ENCODE data around the gene SSTR3. TPM values are rescaled to one million over a fixed set of nuclear protein-coding genes. Genes with fewer than 3 reads are reported as not detected.

SSTR3 gene
- total and polyA plus RNA-seq, 2 of the 4 experiments (the other 2 are of a cell fraction): under 0.01 to 0.07 TPM

DNA sequence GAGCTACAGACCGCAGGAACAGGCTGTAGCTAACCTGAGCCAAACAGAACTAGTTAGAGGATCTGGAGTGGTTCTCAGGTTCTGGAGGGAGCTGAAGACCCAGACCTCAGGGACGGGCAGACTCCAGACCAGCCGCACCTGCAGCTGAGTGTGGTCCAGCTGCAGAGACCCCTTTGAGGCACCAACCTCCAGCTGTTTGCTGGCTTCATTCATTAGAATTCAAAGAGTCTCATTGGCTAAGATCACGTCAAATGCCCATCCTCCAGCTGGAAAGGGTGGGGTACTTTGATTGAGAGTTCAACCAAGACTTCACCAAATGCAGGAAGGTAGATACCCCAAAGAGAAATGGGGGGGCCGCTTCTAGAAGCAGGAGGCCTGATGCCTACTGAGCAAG lies 49.2 kb downstream of the SSTR3 start:
- Histone ChIP-seq H2BK120ac (ENCODE audit: low read depth, low read length) (no peak overlapping the region), H3K27ac (ENCODE audit: insufficient read depth, low read length) (no peak overlapping the region), H3K4me1 (ENCODE audit: control insufficient read depth, insufficient read depth, low read length) (no peaks in the 10 kb centered on the region; the same call in 1 of the 2 replicates), H3K9me3 (ENCODE audit: control insufficient read depth, insufficient read depth, low read length) (peaks cover 6% of the 10 kb centered on the region; the same call in 1 of the 2 replicates), H3K4me3 (ENCODE audit: insufficient read depth, low read depth, low read length) (no peak overlapping the region), H3K14ac (replicated peaks; ENCODE audit: low read depth, low read length) (no peak overlapping the region), H4K20me1 (ENCODE audit: insufficient read depth, low read length) (no peaks in the 10 kb centered on the region), H3K36me3 (ENCODE audit: control insufficient read depth, insufficient read depth, low read length) (no peaks in the 10 kb centered on the region), H4K91ac (ENCODE audit: insufficient read depth, low read depth, low read length) (no peak overlapping the region), H3K23ac (ENCODE audit: low read depth, low read length) (no peak overlapping the region), H3K27me3 (ENCODE audit: control insufficient read depth, insufficient read depth, low read length) (peaks cover 23% of the 10 kb centered on the region), H3K9me1 (ENCODE audit: insufficient read depth, low read length) (no peaks in the 10 kb centered on the region), H3K4ac (ENCODE audit: low read depth, low read length) (no peak overlapping the region), H2AK5ac (ENCODE audit: low read depth, low read length) (no peak overlapping the region), H4K5ac (ENCODE audit: low read depth, low read length) (no peak overlapping the region), H3K79me1 (ENCODE audit: low read depth in 1 of 2, low read length in 2 of 2) (no peaks in the 10 kb centered on the region), H3K9ac (ENCODE audit: low read depth, low read length) (no peak overlapping the region), H3K4me2 (ENCODE audit: low read depth, low read length) (no peak overlapping the region), H3K18ac (ENCODE audit: low read depth, low read length) (no peak overlapping the region), H2BK15ac (ENCODE audit: low read depth, low read length) (no peak overlapping the region), H2AFZ (replicated peaks; ENCODE audit: low read length, poor library complexity) (peak overlapping the region; percentile 32), H2BK5ac (ENCODE audit: low read depth, low read length, poor library complexity, severe bottlenecking) (no peak overlapping the region), H2AK9ac (replicated peaks; ENCODE audit: low read depth, low read length, poor library complexity) (no peak overlapping the region), H3K56ac (ENCODE audit: extremely low read depth, insufficient read depth, low read length) (no peak overlapping the region), H2BK20ac (ENCODE audit: low read depth, low read length) (no peak overlapping the region), H4K8ac (ENCODE audit: low read depth in 2 of 2, low read length in 2 of 2) (no peak overlapping the region)
- in situ Hi-C loops (cut with MboI; ENCODE audit: low sequenced_read_pairs): loop anchor here (5.0 kb wide), 1 partner anchor 34 kb away; no protein-coding TSS in a partner anchor
- ATAC-seq (ENCODE audit: low read depth): no peak
- dilution Hi-C loops (cut with HindIII; ENCODE audit: low sequenced_read_pairs, unreplicated experiment): no loop called here
- CTCF ChIA-PET: no interaction called here
- no peak for TF ChIP-seq NFE2L2 (IDR thresholded peaks at IDR 0.05; ENCODE audit: low read depth, low read length)
- no peak for TF ChIP-seq MAZ (IDR thresholded peaks at IDR 0.05; ENCODE audit: borderline replicate concordance, low read depth, low read length)
- TF ChIP-seq POLR2A (IDR thresholded peaks at IDR 0.05; ENCODE audit: low read depth, low read length): no peak
- TF ChIP-seq, protein P1, sequence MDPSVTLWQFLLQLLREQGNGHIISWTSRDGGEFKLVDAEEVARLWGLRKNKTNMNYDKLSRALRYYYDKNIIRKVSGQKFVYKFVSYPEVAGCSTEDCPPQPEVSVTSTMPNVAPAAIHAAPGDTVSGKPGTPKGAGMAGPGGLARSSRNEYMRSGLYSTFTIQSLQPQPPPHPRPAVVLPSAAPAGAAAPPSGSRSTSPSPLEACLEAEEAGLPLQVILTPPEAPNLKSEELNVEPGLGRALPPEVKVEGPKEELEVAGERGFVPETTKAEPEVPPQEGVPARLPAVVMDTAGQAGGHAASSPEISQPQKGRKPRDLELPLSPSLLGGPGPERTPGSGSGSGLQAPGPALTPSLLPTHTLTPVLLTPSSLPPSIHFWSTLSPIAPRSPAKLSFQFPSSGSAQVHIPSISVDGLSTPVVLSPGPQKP (IDR thresholded peaks at IDR 0.05; ENCODE audit: borderline replicate concordance, low read depth, low read length): no peak
- TF ChIP-seq FOS (IDR thresholded peaks at IDR 0.05; ENCODE audit: low read depth, low read length): no peak
- no peak for TF ChIP-seq MXI1 (IDR thresholded peaks at IDR 0.05; ENCODE audit: borderline replicate concordance, low read depth, low read length)
- no peak for TF ChIP-seq CHD1 (IDR thresholded peaks at IDR 0.05; ENCODE audit: low read depth, low read length)
- TF ChIP-seq MAFK (IDR thresholded peaks at IDR 0.05; ENCODE audit: low read depth, low read length): no peak
- intact Hi-C loops (cut with micrococcal nuclease): no loop called here
- DNase-seq: no peak
- 70% methylated on average over 2 of the region's 5 CpGs; no CpG with 5 or more reads in 1 of the 2 experiments for WGBS, 2 experiments (ENCODE audit: extremely low coverage in 2 of 2, insufficient read length in 1 of 2)
- POLR2A ChIA-PET (ENCODE audit: unreplicated experiment): no interaction called here
- BruUV-seq (replicated peaks): no TSS peak
